Stomach (tissue), 9 donors: ENCODE measurements around the gene MSRB2. TPM values are rescaled to one million over a fixed set of nuclear protein-coding genes. Genes with fewer than 3 reads are reported as not detected.

Experiments
- DNase-seq, 2 donors: peaks; one replicate each; pipeline versions ENCODE4 v3.0.0 to v3.0.0-alpha.2; 2013 to 2019
- H3K27ac ChIP-seq, 5 donors: fragments of 200-600 bp in 4 of 5; sonication (generic) in 4 of 5; one replicate each; pipeline ENCODE4 v1.5.1; 2013 to 2019; ENCODE audit warnings: mild to moderate bottlenecking in 1 of 5, moderate library complexity in 1 of 5
- H3K27me3 ChIP-seq, 3 donors: fragments of 200-600 bp; sonication (generic); one replicate each; pipeline ENCODE4 v1.5.1; 2017 to 2019; ENCODE audit warnings: mixed run types in 1 of 3
- H3K36me3 ChIP-seq, 4 donors: fragments of 200-600 bp; sonication (generic); 1 replicate in 3 of 4; 2 replicates in 1 of 4; pipeline ENCODE4 v1.5.1; 2016 to 2019
- H3K4me1 ChIP-seq, 4 donors: fragments of 200-600 bp; sonication (generic); one replicate each; pipeline ENCODE4 v1.5.1; 2016 to 2019
- H3K4me3 ChIP-seq, 4 donors: fragments of 200-600 bp; sonication (generic) in 3 of 4; one replicate each; pipeline ENCODE4 v1.5.1; 2016 to 2019; ENCODE audit warnings: mild to moderate bottlenecking in 1 of 4
- H3K9me3 ChIP-seq, 4 donors: fragments of 200-600 bp; sonication (generic); one replicate each; pipeline ENCODE4 v1.5.1; 2016 to 2019
- EP300 ChIP-seq: sonication (generic); formaldehyde crosslinking; IDR thresholded peaks from one replicate; pipeline ENCODE4 v1.6.1; 2017; ENCODE audit warnings: antibody characterized with exemption
- POLR2A ChIP-seq, 4 donors: fragments of 450-650 bp; IDR thresholded peaks; one replicate each; pipeline ENCODE4 v1.6.1; 2016; ENCODE audit warnings: antibody characterized with exemption in 4 of 4, control low read depth in 2 of 4, mild to moderate bottlenecking in 1 of 4, moderate library complexity in 1 of 4
- POLR2AphosphoS5 ChIP-seq, 3 donors: sonication (generic); formaldehyde crosslinking; IDR thresholded peaks; one replicate each; pipeline ENCODE4 v1.6.1; 2016; ENCODE audit warnings: antibody characterized with exemption in 3 of 3
- WGBS, 5 donors: extraction: QIAGEN DNeasy Blood & Tissue Kit in 3 of 5; methylation state at CpG; one replicate each; pipeline versions ENCODE4 v1.1.5 to v1.1.7; 2013 to 2018; 5-methylcytosine and 5-hydroxymethylcytosine counted together
- intact Hi-C: fragments of 100-400 bp; cut with DNase I; formaldehyde crosslinking; loops from one replicate; pipeline ENCODE4 v1.15.1; 2023; ENCODE audit warnings: low total_unique reads
- polyA plus RNA-seq, 3 donors: library from polyadenylated mRNA; stranded (reverse); fragments of 200-250 nt; gene quantifications; one replicate each; pipeline ENCODE4 v1.2.3, GENCODE V29; 2013
- total RNA-seq, 5 donors: library from RNA; depleted of rRNA; stranded (reverse); fragments of >200 nt; gene quantifications; one replicate each; pipeline versions ENCODE4 v1.1.0 to v1.2.3, GENCODE V29; 2014 to 2016
- TF ChIP-seq, protein P1 (sequence below), 7 experiments: fragments of 450-650 bp in 4 of 7; fragments of 200-600 bp in 3 of 7; sonication (generic) in 3 of 7; IDR thresholded peaks; one replicate each; pipeline ENCODE4 v1.5.1; 2016 to 2019; ENCODE audit warnings: antibody characterized with exemption in 7 of 7, control low read depth in 2 of 7, mild to moderate bottlenecking in 1 of 7
- donor health status: healthy with polysubstance abuse.
- donor health status: Bipolar disorder and iron deficiency.
- donor health status: healthy.

The MSRB2 gene
- total and polyA plus RNA-seq, 8 donors: 2.3 to 35.6 (median 13.5) TPM

DNA sequence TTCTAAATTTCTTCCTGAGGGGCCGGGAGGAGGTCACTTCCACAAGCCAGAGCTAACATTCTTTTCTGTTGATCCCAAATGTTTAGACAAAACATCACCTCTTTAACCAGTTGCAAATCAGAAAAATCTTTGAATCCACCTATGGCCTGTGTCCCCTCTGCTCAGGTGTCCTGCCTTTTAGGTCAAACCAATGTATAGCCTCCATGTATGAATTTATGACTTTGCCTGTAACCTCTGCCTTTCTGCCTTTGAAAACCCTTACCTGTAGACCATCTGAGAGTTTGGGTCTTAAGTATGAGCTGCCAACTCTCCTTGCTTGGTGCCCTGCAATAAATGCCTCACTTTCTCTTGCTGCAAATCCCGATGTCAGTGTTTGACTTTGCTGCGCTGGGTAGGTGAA lies 44.1 kb upstream of the MSRB2 start:
- 91 to 96% (median 93%) methylated on average over 3 of the region's 3 CpGs for WGBS, 5 donors

GRCh38 chr10:23051855-23052331 lies 43.5 kb upstream of the MSRB2 start:
- 77 to 87% (median 86%) methylated on average over 5 of the region's 5 CpGs for WGBS, 5 donors
- H3K4me1 ChIP-seq: peaks cover 0 to 11% (median 2%) of the 10 kb centered on the region in 4 donors
- no peak overlapping the region for H3K4me3 ChIP-seq
- H3K9me3 ChIP-seq: no peaks in the 10 kb centered on the region
- no peaks in the 10 kb centered on the region for H3K36me3 ChIP-seq
- H3K27me3 ChIP-seq: no peaks in the 10 kb centered on the region
- intact Hi-C loops: no loop called here
- TF ChIP-seq, protein P1, sequence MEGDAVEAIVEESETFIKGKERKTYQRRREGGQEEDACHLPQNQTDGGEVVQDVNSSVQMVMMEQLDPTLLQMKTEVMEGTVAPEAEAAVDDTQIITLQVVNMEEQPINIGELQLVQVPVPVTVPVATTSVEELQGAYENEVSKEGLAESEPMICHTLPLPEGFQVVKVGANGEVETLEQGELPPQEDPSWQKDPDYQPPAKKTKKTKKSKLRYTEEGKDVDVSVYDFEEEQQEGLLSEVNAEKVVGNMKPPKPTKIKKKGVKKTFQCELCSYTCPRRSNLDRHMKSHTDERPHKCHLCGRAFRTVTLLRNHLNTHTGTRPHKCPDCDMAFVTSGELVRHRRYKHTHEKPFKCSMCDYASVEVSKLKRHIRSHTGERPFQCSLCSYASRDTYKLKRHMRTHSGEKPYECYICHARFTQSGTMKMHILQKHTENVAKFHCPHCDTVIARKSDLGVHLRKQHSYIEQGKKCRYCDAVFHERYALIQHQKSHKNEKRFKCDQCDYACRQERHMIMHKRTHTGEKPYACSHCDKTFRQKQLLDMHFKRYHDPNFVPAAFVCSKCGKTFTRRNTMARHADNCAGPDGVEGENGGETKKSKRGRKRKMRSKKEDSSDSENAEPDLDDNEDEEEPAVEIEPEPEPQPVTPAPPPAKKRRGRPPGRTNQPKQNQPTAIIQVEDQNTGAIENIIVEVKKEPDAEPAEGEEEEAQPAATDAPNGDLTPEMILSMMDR (IDR thresholded peaks at IDR 0.05): no peak
- TF ChIP-seq POLR2A (IDR thresholded peaks at IDR 0.05): no peak
- no peak for TF ChIP-seq POLR2AphosphoS5 (IDR thresholded peaks at IDR 0.05)
- no peak for TF ChIP-seq EP300
- no peak overlapping the region for H3K27ac ChIP-seq
- no peak for DNase-seq

More for the DNA sequence above, 44.1 kb upstream of the MSRB2 start:
- no peaks in the 10 kb centered on the region for H3K9me3 ChIP-seq
- H3K4me3 ChIP-seq: no peak overlapping the region
- DNase-seq: no peak
- no peaks in the 10 kb centered on the region for H3K27me3 ChIP-seq
- no peak overlapping the region for H3K27ac ChIP-seq
- no peak for TF ChIP-seq EP300
- TF ChIP-seq, protein P1 (IDR thresholded peaks at IDR 0.05): no peak
- TF ChIP-seq POLR2A (IDR thresholded peaks at IDR 0.05): no peak
- no peak for TF ChIP-seq POLR2AphosphoS5 (IDR thresholded peaks at IDR 0.05)
- peaks cover 0 to 12% (median 2%) of the 10 kb centered on the region in 4 donors for H3K4me1 ChIP-seq
- no peaks in the 10 kb centered on the region for H3K36me3 ChIP-seq
- intact Hi-C loops: no loop called here

- intact Hi-C loops: no loop called here
- DNase-seq: peak in 1 of 2 donors; percentile 63
- Histone ChIP-seq H3K4me3 (no peak overlapping the region), H3K36me3 (no peaks in the 10 kb centered on the region), H3K9me3 (no peaks in the 10 kb centered on the region), H3K27me3 (no peaks in the 10 kb centered on the region), H3K4me1 (no peaks in the 10 kb centered on the region), H3K27ac (no peak overlapping the region)
- TF ChIP-seq, protein P1 (IDR thresholded peaks at IDR 0.05): no peak
- TF ChIP-seq POLR2AphosphoS5 (IDR thresholded peaks at IDR 0.05): no peak
- no peak for TF ChIP-seq POLR2A (IDR thresholded peaks at IDR 0.05)
- TF ChIP-seq EP300: no peak
- 39 to 63% (median 55%) methylated on average over 1 of the region's 1 CpG for WGBS, 5 donors
Observed at GRCh38 chr10:23053036-23053435, 42.3 kb upstream of the MSRB2 start.

GRCh38 chr10:23055424-23056185 lies 39.8 kb upstream of the MSRB2 start:
- intact Hi-C loops: no loop called here
- Histone ChIP-seq H3K4me1 (no peaks in the 10 kb centered on the region), H3K36me3 (no peaks in the 10 kb centered on the region), H3K27me3 (no peaks in the 10 kb centered on the region), H3K27ac (no peak overlapping the region), H3K9me3 (peaks cover 0 to 7% (median 0%) of the 10 kb centered on the region in 4 donors), H3K4me3 (no peak overlapping the region)
- WGBS, 5 donors: 30 to 51% (median 48%) methylated on average over 7 of the region's 7 CpGs
- DNase-seq: peak in 1 of 2 donors; percentile 32
- no peak for TF ChIP-seq POLR2A (IDR thresholded peaks at IDR 0.05)
- TF ChIP-seq POLR2AphosphoS5 (IDR thresholded peaks at IDR 0.05): no peak
- TF ChIP-seq, protein P1 (IDR thresholded peaks at IDR 0.05): no peak
- no peak for TF ChIP-seq EP300
